Lung (tissue), 12 donors: Measurements from ENCODE around the gene FEV. TPM values are rescaled to one million over a fixed set of nuclear protein-coding genes. Genes with fewer than 3 reads are reported as not detected.

Source experiments
- ATAC-seq: fragments of 200-7000 bp; cut with Tn5 transposase; one replicate; pipeline ENCODE4 v1.9.1; 2020; ENCODE audit warnings: moderate number of reproducible peaks; ENCODE audit not compliant: insufficient read depth, low FRiP score
- DNase-seq, 3 donors: peaks; one replicate each; pipeline ENCODE4 v3.0.0-alpha.2; 2013 to 2017
- H3K27ac ChIP-seq, 2 donors: one replicate each; pipeline ENCODE4 v1.5.1; 2013; ENCODE audit warnings: mild to moderate bottlenecking in 2 of 2, moderate library complexity in 2 of 2, control low read depth in 1 of 2, inconsistent platforms in 1 of 2, low read depth in 1 of 2, low read length in 1 of 2
- H3K27me3 ChIP-seq, 3 donors: one replicate each; pipeline ENCODE4 v1.5.1; 2013; ENCODE audit warnings: low read length in 2 of 3; ENCODE audit not compliant: control insufficient read depth in 3 of 3, insufficient read depth in 3 of 3
- H3K36me3 ChIP-seq, 4 donors: one replicate each; pipeline ENCODE4 v1.5.1; 2013; ENCODE audit warnings: low read length in 4 of 4, mild to moderate bottlenecking in 1 of 4, moderate library complexity in 1 of 4; ENCODE audit not compliant: control insufficient read depth in 4 of 4, insufficient read depth in 4 of 4
- H3K4me1 ChIP-seq, 5 donors: one replicate each; pipeline ENCODE4 v1.5.1; 2013; ENCODE audit warnings: low read length in 5 of 5, mild to moderate bottlenecking in 2 of 5, moderate library complexity in 1 of 5; ENCODE audit not compliant: control insufficient read depth in 5 of 5, insufficient read depth in 5 of 5
- H3K4me3 ChIP-seq: one replicate; pipeline ENCODE4 v1.5.1; 2013; ENCODE audit warnings: mild to moderate bottlenecking, control low read depth, moderate library complexity
- H3K9ac ChIP-seq, 2 donors: one replicate each; pipeline ENCODE4 v1.5.1; 2013; ENCODE audit warnings: low read length in 2 of 2, control low read depth in 1 of 2; ENCODE audit not compliant: insufficient read depth in 1 of 2
- H3K9me3 ChIP-seq, 4 donors: one replicate each; pipeline ENCODE4 v1.5.1; 2013; ENCODE audit warnings: low read length in 3 of 4, mild to moderate bottlenecking in 1 of 4, moderate library complexity in 1 of 4; ENCODE audit not compliant: control insufficient read depth in 4 of 4, insufficient read depth in 3 of 4
- whole genome bisulfite sequencing, 2 donors: extraction: QIAGEN DNeasy Blood & Tissue Kit; methylation state at CpG; one replicate each; pipeline ENCODE4 v1.1.7; 2013; 5-methylcytosine and 5-hydroxymethylcytosine counted together
- polyA plus RNA-seq, 2 donors: library from polyadenylated mRNA; stranded (reverse); fragments of 200-250 nt; gene quantifications; one replicate each; pipeline ENCODE4 v1.2.1, GENCODE V29; 2013
- total RNA-seq, 2 donors: library from RNA; depleted of rRNA in 1 of 2; stranded (reverse); fragments of >200 nt in 1 of 2; gene quantifications; one replicate each; pipeline ENCODE4 v1.2.1, GENCODE V29; 2014 to 2021
- TF ChIP-seq, protein P1 (sequence below): IDR thresholded peaks from 2 replicates; pipeline ENCODE4 v1.5.1; 2012; ENCODE audit warnings: mild to moderate bottlenecking; ENCODE audit errors: control extremely low read depth, extremely low read depth
- donor health status: control.
- donor health status: control.
- donor health status: Bipolar disorder and iron deficiency.
- donor health status: healthy.
- donor health status: DM: yes; HTN: yes; CAD: no.

FEV gene
- total and polyA plus RNA-seq, 4 donors = not detected

DNA sequence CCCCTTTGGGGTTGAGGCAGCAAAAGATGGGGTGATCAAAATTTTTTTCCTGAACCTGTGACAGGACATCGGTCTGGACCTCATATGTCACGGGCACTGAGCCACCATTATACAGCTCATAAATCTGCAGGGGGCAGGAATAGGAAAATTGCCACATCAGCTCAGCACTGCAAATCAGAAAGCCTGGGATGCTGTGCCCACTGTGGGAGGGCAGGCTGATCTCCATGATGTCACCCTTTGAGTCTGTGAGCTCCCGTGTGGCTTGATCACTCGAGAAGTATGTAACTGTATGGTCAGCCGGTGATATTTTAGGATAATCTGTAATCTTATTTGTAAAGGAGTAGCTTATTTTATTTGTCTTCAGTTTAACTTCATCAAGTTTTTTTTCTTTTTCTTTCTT, 25.9 kb upstream of the FEV start:
- H3K27ac ChIP-seq = no peak overlapping the region
- H3K4me1 ChIP-seq = no peaks in the 10 kb centered on the region
- no peaks in the 10 kb centered on the region for H3K9me3 ChIP-seq
- no peak overlapping the region for H3K4me3 ChIP-seq
- H3K9ac ChIP-seq = no peak overlapping the region
- WGBS, 2 donors = 85 to 91% methylated on average over 5 of the region's 5 CpGs
- peaks cover 0 to 4% (median 0%) of the 10 kb centered on the region in 3 donors for H3K27me3 ChIP-seq
- TF ChIP-seq, protein P1, sequence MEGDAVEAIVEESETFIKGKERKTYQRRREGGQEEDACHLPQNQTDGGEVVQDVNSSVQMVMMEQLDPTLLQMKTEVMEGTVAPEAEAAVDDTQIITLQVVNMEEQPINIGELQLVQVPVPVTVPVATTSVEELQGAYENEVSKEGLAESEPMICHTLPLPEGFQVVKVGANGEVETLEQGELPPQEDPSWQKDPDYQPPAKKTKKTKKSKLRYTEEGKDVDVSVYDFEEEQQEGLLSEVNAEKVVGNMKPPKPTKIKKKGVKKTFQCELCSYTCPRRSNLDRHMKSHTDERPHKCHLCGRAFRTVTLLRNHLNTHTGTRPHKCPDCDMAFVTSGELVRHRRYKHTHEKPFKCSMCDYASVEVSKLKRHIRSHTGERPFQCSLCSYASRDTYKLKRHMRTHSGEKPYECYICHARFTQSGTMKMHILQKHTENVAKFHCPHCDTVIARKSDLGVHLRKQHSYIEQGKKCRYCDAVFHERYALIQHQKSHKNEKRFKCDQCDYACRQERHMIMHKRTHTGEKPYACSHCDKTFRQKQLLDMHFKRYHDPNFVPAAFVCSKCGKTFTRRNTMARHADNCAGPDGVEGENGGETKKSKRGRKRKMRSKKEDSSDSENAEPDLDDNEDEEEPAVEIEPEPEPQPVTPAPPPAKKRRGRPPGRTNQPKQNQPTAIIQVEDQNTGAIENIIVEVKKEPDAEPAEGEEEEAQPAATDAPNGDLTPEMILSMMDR = no peak
- DNase-seq (no peak), ATAC-seq (no peak)
- H3K36me3 ChIP-seq = no peaks in the 10 kb centered on the region

DNA sequence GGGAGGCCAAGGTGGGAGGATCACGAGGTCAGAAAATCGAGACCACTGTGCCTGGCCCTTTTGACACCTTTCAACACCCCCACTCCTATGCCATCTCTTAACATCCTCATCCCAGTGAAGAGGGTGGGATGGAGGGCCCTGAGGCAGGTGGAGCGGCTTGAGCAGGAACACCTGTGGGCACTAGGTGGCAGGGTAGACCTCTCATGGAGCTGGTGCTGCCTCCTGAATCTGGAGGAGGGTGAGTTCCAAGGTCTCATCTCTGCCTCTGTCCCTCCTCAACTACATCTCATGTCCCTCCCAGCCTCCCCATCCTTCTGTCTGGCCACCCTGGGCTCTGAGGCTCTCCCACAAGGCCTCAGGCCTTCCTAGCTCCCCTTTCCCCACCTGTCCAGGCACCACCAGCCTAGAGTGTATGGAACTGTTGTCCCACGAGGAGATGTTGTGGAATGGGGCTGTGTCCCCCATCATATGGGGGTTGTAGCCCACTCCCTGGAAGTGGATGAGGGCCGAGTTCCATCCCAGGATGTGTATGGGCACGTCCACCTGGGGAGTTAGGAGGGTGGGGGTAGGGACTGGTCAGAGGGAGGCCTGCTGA, 25.3 kb upstream of the FEV start:
- Histone ChIP-seq H3K9me3 (no peaks in the 10 kb centered on the region), H3K4me1 (no peaks in the 10 kb centered on the region), H3K36me3 (no peaks in the 10 kb centered on the region), H3K9ac (no peak overlapping the region), H3K27me3 (peaks cover 0 to 4% (median 0%) of the 10 kb centered on the region in 3 donors), H3K4me3 (no peak overlapping the region), H3K27ac (no peak overlapping the region)
- WGBS, 2 donors = 52 to 59% methylated on average over 6 of the region's 6 CpGs
- no peak for DNase-seq
- no peak for ATAC-seq
- TF ChIP-seq, protein P1 = no peak

DNA sequence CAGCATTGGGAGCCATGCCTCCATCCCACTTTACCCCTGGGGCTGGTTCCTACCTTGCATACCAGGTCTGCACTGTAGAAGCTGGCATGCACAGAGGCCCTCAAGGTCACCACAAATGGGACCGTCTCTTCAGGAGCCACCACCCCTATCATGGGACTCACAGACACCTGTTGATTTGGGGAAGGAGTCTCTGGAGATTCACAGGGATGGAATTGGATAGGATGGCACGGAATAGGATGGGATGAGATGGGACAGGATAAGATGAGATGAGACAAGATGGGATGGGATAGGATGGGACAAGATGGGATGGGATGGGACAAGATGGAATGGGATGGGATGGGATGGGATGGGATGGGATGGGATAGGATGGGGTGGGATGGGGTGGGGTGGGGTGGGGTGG, 24.3 kb upstream of the FEV start:
- no peak overlapping the region for H3K27ac ChIP-seq
- DNase-seq = no peak
- no peaks in the 10 kb centered on the region for H3K36me3 ChIP-seq
- H3K4me1 ChIP-seq = no peaks in the 10 kb centered on the region
- no peak for ATAC-seq
- TF ChIP-seq, protein P1 = no peak
- H3K4me3 ChIP-seq = no peak overlapping the region
- H3K9ac ChIP-seq = no peak overlapping the region
- H3K27me3 ChIP-seq = peaks cover 0 to 10% (median 3%) of the 10 kb centered on the region in 3 donors
- 72 to 81% methylated on average over 2 of the region's 2 CpGs for WGBS, 2 donors
- no peaks in the 10 kb centered on the region for H3K9me3 ChIP-seq

DNA sequence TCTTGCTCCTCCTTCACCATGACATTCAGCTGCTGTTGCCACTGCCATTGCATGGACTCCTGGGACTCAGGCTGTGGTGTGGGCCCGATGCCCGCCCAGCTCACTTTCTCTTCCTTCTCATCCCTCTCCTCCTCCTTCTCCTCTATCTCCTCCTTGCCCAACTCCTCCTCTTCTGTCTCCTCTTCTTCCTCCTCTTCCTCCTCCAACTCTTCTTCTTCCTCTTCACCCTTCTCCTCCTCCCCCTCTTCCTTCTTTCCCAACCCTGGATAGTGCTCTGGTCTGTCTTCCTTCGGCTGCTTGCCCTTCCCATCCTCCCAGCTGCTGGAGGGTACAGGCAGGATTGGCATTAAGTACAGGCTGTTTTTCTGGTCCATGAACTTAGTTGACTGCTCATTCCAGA, 19.0 kb upstream of the FEV start:
- H3K4me1 ChIP-seq = peaks cover 0 to 10% (median 4%) of the 10 kb centered on the region in 5 donors
- peaks cover 0 to 2% (median 0%) of the 10 kb centered on the region in 4 donors for H3K9me3 ChIP-seq
- no peak overlapping the region for H3K9ac ChIP-seq
- TF ChIP-seq, protein P1 = no peak
- no peak overlapping the region for H3K4me3 ChIP-seq
- peaks cover 0 to 54% (median 39%) of the 10 kb centered on the region in 3 donors for H3K27me3 ChIP-seq
- no peak overlapping the region for H3K27ac ChIP-seq
- WGBS, 2 donors = 85 to 90% methylated on average over 3 of the region's 3 CpGs
- no peaks in the 10 kb centered on the region for H3K36me3 ChIP-seq
- DNase-seq = no peak
- ATAC-seq = no peak
